HepG2 (cell line): ENCODE results near the gene BCL6B. TPM values are rescaled to one million over a fixed set of nuclear protein-coding genes. Genes with fewer than 3 reads are reported as not detected.

Experiments
- ATAC-seq: fragments of 200-7000 bp; cut with Tn5 transposase; 3 replicates; pipeline ENCODE4 v1.9.1; 2020; ENCODE audit warnings: mild to moderate bottlenecking, moderate library complexity
- BruUV-seq: library from RNA; stranded (reverse); fragments of 400-500 nt; replicated peaks from 2 replicates; lab custom pipeline; 2021; lab: Mats Ljungman, UMichigan
- CTCF ChIA-PET: fragments of 300-600 bp; formaldehyde crosslinking; extraction: SDS; loops from one replicate; lab custom pipeline; 2021; ENCODE audit warnings: low total read pairs, inconsistent platforms, low intra/inter-chr PET ratio; lab: Yijun Ruan, JAX
- POLR2A ChIA-PET: fragments of 350-600 bp; sonication (Branson Sonifier 250); formaldehyde crosslinking; loops from one replicate; lab custom pipeline; 2020; ENCODE audit warnings: antibody characterized with exemption, inconsistent platforms; lab: Yijun Ruan, JAX
- DNase-seq: peaks from one replicate; pipeline ENCODE4 v3.0.0-alpha.2; 2015; ENCODE audit warnings: low spot score
- FAIRE-seq: peaks from 3 replicates; lab custom pipeline; 2011; peaks lifted over from hg19 to GRCh38; lab: Jason Lieb, UNC
- H2AFZ ChIP-seq: one replicate; pipeline ENCODE4 v1.6.1; 2011; ENCODE audit warnings: low read length, inconsistent platforms
- H3K27ac ChIP-seq: fragments of 300-600 bp; 3 replicates; pipeline ENCODE4 v1.8.0; 2011; ENCODE audit warnings: mixed run types, mild to moderate bottlenecking, mixed read lengths, low read length, inconsistent platforms; ENCODE audit not compliant: insufficient read depth; ENCODE audit errors: extremely low read length
- H3K27me3 ChIP-seq, 2 experiments: fragments of 200-600 bp in 1 of 2; 2 replicates in 1 of 2; 3 replicates in 1 of 2; pipeline versions ENCODE4 v1.6.0 to v1.8.0; 2011; ENCODE audit warnings: low read length in 2 of 2, mild to moderate bottlenecking in 2 of 2, moderate library complexity in 2 of 2, inconsistent platforms in 1 of 2; ENCODE audit not compliant: insufficient read depth in 2 of 2, control insufficient read depth in 1 of 2
- H3K36me3 ChIP-seq, 2 experiments: fragments of 200-600 bp in 1 of 2; replicated peaks in 1 of 2; 2 replicates in 1 of 2; 3 replicates in 1 of 2; pipeline versions ENCODE4 v1.5.1 to v1.8.0; 2011; ENCODE audit warnings: low read length in 2 of 2, inconsistent platforms in 1 of 2; ENCODE audit not compliant: insufficient read depth in 2 of 2, control insufficient read depth in 1 of 2
- H3K4me1 ChIP-seq: 2 replicates; pipeline ENCODE4 v1.5.1; 2012; ENCODE audit warnings: low read length, inconsistent platforms; ENCODE audit not compliant: insufficient read depth
- H3K4me2 ChIP-seq: 2 replicates; pipeline ENCODE4 v1.6.0; 2011; ENCODE audit warnings: low read depth, low read length, inconsistent platforms
- H3K4me3 ChIP-seq, 3 experiments: fragments of 200-600 bp in 1 of 3; sonication (generic), shearing (Covaris generic) in 1 of 3; replicated peaks in 1 of 3; 2 replicates each; pipeline ENCODE4 v1.5.1; 2011 to 2016; ENCODE audit warnings: low read length in 3 of 3, inconsistent platforms in 2 of 3, low read depth in 2 of 3, mild to moderate bottlenecking in 2 of 3, control low read depth in 1 of 3, mixed read lengths in 1 of 3; ENCODE audit not compliant: insufficient read depth in 1 of 3
- H3K79me2 ChIP-seq: one replicate; pipeline ENCODE4 v1.6.1; 2011; ENCODE audit warnings: low read length, inconsistent platforms; ENCODE audit not compliant: insufficient read depth
- H3K9ac ChIP-seq: 2 replicates; pipeline ENCODE4 v1.6.0; 2011; ENCODE audit warnings: mild to moderate bottlenecking, low read depth, low read length, inconsistent platforms; ENCODE audit not compliant: insufficient read depth
- H3K9me3 ChIP-seq: 2 replicates; pipeline ENCODE4 v1.5.1; 2012; ENCODE audit warnings: mild to moderate bottlenecking, low read length
- H4K20me1 ChIP-seq: 2 replicates; pipeline ENCODE4 v1.6.0; 2011; ENCODE audit warnings: inconsistent platforms, mild to moderate bottlenecking, low read length, moderate library complexity; ENCODE audit not compliant: insufficient read depth
- DR1 ChIP-seq: sonication (generic); formaldehyde crosslinking; IDR thresholded peaks from 2 replicates; pipeline ENCODE4 v1.8.0; 2021; ENCODE audit warnings: mild to moderate bottlenecking, missing genetic modification reagents, inconsistent platforms
- LCORL ChIP-seq, 2 experiments: fragments of 450-650 bp in 1 of 2; sonication (generic) in 1 of 2; formaldehyde crosslinking in 1 of 2; IDR thresholded peaks; 2 replicates each; pipeline versions ENCODE4 v1.5.0 to v1.6.1; 2017 to 2020; ENCODE audit warnings: antibody characterized with exemption in 1 of 2, missing genetic modification reagents in 1 of 2
- MAFK ChIP-seq, 2 experiments: IDR thresholded peaks in 1 of 2; conservative IDR thresholded peaks in 1 of 2; 2 replicates each; pipeline ENCODE4 v1.6.1; 2011; ENCODE audit warnings: improper control_type of control experiment in 2 of 2, low read length in 2 of 2
- SMARCE1 ChIP-seq: fragments of 450-650 bp; IDR thresholded peaks from 2 replicates; pipeline ENCODE4 v1.6.1; 2017; ENCODE audit warnings: borderline replicate concordance
- SNAPC2 ChIP-seq: sonication (generic); formaldehyde crosslinking; IDR thresholded peaks from 2 replicates; pipeline ENCODE4 v1.8.1; 2022; ENCODE audit warnings: mild to moderate bottlenecking, missing genetic modification reagents
- ZBTB7A ChIP-seq: sonication (generic); formaldehyde crosslinking; IDR thresholded peaks from 2 replicates; pipeline ENCODE4 v1.8.0; 2022; ENCODE audit warnings: mild to moderate bottlenecking, missing genetic modification reagents
- ZNF138 ChIP-seq: sonication (generic); formaldehyde crosslinking; IDR thresholded peaks from 2 replicates; pipeline ENCODE4 v1.5.0; 2020; ENCODE audit warnings: mild to moderate bottlenecking, low read depth, missing genetic modification reagents
- WGBS: methylation state at CpG from one replicate; pipeline ENCODE4 v1.1.6; 2017; ENCODE audit warnings: low lambda C conversion rate; 5-methylcytosine and 5-hydroxymethylcytosine counted together
- in situ Hi-C: cut with HindIII; loops from 2 replicates; pipeline ENCODE4 v1.10.0; 2017; ENCODE audit warnings: low pct_unique_long_range_greater_than_20kb; ENCODE audit not compliant: extremely low pct_ligation_motif_present
- intact Hi-C: fragments of 100-400 bp; cut with micrococcal nuclease; formaldehyde crosslinking; loops from one replicate; pipeline ENCODE4 v1.10.0; 2022; ENCODE audit not compliant: unreplicated experiment
- polyA plus RNA-seq, 8 experiments: library from polyadenylated mRNA; depleted of rRNA in 3 of 8; stranded (reverse) in 7 of 8; unstranded in 1 of 8; fragments of >200 nt; fragmentation: Illumina TruSeq in 4 of 8; extraction: Trizol in 4 of 8; gene quantifications; 2 replicates each; pipeline versions ENCODE4 v1.2.1 to v1.2.3, GENCODE V29; 2011 to 2016; ENCODE audit warnings: low read depth in 4 of 8, missing spikeins in 1 of 8, mixed read lengths in 1 of 8; ENCODE audit not compliant: insufficient read depth in 1 of 8
- total RNA-seq, 5 experiments: library from RNA; depleted of rRNA; stranded (reverse); fragments of >200 nt; fragmentation: Illumina TruSeq; extraction: Trizol; gene quantifications; 2 replicates each; pipeline ENCODE4 v1.2.3, GENCODE V29; 2016; ENCODE audit warnings: low read depth in 1 of 5
- TF ChIP-seq, protein P1 (sequence below): sonication (generic); formaldehyde crosslinking; IDR thresholded peaks from 2 replicates; pipeline ENCODE4 v1.4.0; 2020; ENCODE audit warnings: missing genetic modification reagents
- TF ChIP-seq, protein P2 (sequence below): IDR thresholded peaks from 2 replicates; pipeline ENCODE4 v1.6.1; 2016; ENCODE audit warnings: control low read depth

Gene BCL6B
- total and polyA plus RNA-seq, 2 of the 13 experiments (the other 11 are each of a cell fraction or from before 2014, with no cell fraction given) = not detected

DNA sequence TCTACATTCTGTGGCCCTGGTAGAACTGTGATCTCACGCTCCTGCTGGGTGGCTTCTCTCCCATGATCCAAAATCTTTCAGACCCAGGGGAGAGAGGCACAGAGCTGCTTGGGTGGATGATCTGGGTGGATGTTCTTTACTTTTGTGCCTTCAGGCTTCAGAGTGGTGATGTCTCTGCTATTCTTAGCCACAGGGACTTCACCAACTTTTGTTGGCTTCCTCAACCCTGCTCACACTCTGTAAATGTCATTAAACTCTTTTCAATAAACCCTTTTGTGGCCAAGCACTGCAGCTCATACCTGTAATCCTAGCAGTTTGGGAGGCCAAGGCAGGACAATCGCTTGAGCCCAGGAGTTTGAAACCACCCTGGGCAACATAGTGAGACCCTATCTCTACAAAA, 49.6 kb downstream of the BCL6B start:
- ChIA-PET CTCF (no interaction called here), POLR2A (interaction anchor here (0.6 kb wide), 1 partner anchor 39 kb away, joined by 5 read pairs; no protein-coding TSS in a partner anchor)
- BruUV-seq = no TSS peak
- no peak overlapping the region for H2AFZ ChIP-seq
- no peak for ATAC-seq
- intact Hi-C loops = no loop called here
- TF ChIP-seq LCORL (IDR thresholded peaks at IDR 0.05) (no peak), LCORL (CRISPR knock-in tag; IDR thresholded peaks at IDR 0.05) (no peak), ZNF138 (CRISPR knock-in tag) (no peak), DR1 (CRISPR knock-in tag) (no peak), SNAPC2 (CRISPR knock-in tag) (no peak), SMARCE1 (no peak), ZBTB7A (CRISPR knock-in tag) (no peak), MAFK (conservative IDR thresholded peaks at IDR 0.05 in 1 of 2, IDR thresholded peaks at IDR 0.05 in 1 of 2; ENCODE audit: low read length in 2 of 2) (no peak)
- TF ChIP-seq, protein P1, sequence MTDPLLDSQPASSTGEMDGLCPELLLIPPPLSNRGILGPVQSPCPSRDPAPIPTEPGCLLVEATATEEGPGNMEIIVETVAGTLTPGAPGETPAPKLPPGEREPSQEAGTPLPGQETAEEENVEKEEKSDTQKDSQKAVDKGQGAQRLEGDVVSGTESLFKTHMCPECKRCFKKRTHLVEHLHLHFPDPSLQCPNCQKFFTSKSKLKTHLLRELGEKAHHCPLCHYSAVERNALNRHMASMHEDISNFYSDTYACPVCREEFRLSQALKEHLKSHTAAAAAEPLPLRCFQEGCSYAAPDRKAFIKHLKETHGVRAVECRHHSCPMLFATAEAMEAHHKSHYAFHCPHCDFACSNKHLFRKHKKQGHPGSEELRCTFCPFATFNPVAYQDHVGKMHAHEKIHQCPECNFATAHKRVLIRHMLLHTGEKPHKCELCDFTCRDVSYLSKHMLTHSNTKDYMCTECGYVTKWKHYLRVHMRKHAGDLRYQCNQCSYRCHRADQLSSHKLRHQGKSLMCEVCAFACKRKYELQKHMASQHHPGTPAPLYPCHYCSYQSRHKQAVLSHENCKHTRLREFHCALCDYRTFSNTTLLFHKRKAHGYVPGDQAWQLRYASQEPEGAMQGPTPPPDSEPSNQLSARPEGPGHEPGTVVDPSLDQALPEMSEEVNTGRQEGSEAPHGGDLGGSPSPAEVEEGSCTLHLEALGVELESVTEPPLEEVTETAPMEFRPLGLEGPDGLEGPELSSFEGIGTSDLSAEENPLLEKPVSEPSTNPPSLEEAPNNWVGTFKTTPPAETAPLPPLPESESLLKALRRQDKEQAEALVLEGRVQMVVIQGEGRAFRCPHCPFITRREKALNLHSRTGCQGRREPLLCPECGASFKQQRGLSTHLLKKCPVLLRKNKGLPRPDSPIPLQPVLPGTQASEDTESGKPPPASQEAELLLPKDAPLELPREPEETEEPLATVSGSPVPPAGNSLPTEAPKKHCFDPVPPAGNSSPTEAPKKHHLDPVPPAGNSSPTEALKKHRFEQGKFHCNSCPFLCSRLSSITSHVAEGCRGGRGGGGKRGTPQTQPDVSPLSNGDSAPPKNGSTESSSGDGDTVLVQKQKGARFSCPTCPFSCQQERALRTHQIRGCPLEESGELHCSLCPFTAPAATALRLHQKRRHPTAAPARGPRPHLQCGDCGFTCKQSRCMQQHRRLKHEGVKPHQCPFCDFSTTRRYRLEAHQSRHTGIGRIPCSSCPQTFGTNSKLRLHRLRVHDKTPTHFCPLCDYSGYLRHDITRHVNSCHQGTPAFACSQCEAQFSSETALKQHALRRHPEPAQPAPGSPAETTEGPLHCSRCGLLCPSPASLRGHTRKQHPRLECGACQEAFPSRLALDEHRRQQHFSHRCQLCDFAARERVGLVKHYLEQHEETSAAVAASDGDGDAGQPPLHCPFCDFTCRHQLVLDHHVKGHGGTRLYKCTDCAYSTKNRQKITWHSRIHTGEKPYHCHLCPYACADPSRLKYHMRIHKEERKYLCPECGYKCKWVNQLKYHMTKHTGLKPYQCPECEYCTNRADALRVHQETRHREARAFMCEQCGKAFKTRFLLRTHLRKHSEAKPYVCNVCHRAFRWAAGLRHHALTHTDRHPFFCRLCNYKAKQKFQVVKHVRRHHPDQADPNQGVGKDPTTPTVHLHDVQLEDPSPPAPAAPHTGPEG (CRISPR knock-in tag) = no peak
- TF ChIP-seq, protein P2, sequence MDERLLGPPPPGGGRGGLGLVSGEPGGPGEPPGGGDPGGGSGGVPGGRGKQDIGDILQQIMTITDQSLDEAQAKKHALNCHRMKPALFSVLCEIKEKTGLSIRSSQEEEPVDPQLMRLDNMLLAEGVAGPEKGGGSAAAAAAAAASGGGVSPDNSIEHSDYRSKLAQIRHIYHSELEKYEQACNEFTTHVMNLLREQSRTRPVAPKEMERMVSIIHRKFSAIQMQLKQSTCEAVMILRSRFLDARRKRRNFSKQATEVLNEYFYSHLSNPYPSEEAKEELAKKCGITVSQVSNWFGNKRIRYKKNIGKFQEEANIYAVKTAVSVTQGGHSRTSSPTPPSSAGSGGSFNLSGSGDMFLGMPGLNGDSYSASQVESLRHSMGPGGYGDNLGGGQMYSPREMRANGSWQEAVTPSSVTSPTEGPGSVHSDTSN = no peak
- no peaks in the 10 kb centered on the region for H3K79me2 ChIP-seq
- H3K9me3 ChIP-seq = peaks cover 11% of the 10 kb centered on the region
- H3K4me3 ChIP-seq = no peak overlapping the region
- H3K4me2 ChIP-seq = no peak overlapping the region
- no peak overlapping the region for H3K9ac ChIP-seq
- no peaks in the 10 kb centered on the region for H3K4me1 ChIP-seq
- no peak for FAIRE-seq
- no peaks in the 10 kb centered on the region; a peak in 3 of 5 replicates for H3K27me3 ChIP-seq
- 81% methylated on average over 2 of the region's 2 CpGs for WGBS
- in situ Hi-C loops = no loop called here
- no peak for DNase-seq
- H4K20me1 ChIP-seq = no peaks in the 10 kb centered on the region
- no peaks in the 10 kb centered on the region for H3K36me3 ChIP-seq
- H3K27ac ChIP-seq = no peak overlapping the region
